Suppressor macrophage (primary cell): ENCODE data around the gene KATNB1.

ENCODE experiments used
- DNase-seq, 4 experiments: peaks; one replicate each; pipeline ENCODE4 v3.0.0-alpha.2; 2020 to 2022
- total RNA-seq, 17 experiments: gene quantifications; one replicate each; lab custom pipeline; 2026; ENCODE audit warnings: mixed read lengths in 6 of 17, inconsistent platforms in 3 of 17; lab: John Stamatoyannopoulos, UW

Gene KATNB1, protein sequence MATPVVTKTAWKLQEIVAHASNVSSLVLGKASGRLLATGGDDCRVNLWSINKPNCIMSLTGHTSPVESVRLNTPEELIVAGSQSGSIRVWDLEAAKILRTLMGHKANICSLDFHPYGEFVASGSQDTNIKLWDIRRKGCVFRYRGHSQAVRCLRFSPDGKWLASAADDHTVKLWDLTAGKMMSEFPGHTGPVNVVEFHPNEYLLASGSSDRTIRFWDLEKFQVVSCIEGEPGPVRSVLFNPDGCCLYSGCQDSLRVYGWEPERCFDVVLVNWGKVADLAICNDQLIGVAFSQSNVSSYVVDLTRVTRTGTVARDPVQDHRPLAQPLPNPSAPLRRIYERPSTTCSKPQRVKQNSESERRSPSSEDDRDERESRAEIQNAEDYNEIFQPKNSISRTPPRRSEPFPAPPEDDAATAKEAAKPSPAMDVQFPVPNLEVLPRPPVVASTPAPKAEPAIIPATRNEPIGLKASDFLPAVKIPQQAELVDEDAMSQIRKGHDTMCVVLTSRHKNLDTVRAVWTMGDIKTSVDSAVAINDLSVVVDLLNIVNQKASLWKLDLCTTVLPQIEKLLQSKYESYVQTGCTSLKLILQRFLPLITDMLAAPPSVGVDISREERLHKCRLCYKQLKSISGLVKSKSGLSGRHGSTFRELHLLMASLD
- 7.3 to 24.1 (median 13.6) reads per million in 17 experiments for total RNA-seq

DNA sequence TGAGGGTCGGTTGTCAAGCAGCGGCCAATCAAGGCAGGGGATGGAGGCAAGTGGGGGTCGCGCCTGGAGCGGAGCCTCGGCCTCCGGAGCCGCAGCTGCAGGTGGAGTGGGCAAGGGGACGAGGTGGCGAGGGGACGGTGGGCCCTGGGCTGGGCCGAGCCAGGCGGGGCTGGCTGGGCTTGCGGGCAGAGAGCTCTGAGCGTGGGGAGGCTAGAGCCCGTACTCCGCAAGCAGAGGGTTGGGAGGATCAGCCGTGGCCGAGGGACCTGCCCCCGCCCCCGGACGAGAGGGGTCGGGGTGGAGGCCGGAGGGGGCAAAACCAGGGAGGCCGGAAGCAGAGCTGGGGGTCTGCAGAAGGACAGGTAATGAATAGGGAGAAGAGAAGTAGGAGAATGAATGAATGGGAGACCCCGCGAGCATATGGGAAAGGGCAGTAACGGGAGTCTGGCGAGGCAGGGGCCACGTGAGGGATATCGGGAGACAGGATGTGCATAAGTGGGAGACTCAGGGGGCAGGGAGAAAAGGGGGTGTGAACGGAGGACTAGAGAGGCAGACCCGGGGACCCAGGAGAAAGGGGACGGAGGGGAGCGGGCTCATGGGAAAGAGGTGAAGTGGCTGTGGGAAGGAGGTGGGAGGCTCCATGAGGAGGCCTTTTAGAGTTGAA is at the start of gene KATNB1:
KATNB1 (plus strand) TSS at position 16 of the 664 bp plus-strand sequence. CDS start 1,474 bp downstream, outside the sequence.
- DNase-seq, result peak in 1 of 4 experiments; percentile 24

DNA sequence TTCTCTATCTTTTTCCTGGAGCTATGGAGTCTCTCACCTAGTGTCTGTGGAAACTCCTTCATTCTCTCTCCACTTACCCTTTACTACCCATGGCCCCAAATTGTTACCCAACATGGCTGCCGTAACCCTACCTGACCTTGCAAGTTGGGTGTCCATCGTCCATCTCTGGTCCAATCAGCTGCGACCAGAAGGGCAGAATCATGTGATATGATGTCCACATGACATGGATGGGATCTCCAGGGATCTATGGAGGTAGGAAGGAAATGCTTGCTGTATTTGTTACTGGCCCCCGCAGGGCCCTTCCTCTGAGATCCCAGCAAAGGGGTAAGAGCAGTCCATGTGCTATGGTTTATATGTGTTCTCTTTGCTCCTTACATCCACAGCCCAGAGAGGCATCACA is 49.0 kb upstream of the KATNB1 start:
- no peak for DNase-seq

DNA sequence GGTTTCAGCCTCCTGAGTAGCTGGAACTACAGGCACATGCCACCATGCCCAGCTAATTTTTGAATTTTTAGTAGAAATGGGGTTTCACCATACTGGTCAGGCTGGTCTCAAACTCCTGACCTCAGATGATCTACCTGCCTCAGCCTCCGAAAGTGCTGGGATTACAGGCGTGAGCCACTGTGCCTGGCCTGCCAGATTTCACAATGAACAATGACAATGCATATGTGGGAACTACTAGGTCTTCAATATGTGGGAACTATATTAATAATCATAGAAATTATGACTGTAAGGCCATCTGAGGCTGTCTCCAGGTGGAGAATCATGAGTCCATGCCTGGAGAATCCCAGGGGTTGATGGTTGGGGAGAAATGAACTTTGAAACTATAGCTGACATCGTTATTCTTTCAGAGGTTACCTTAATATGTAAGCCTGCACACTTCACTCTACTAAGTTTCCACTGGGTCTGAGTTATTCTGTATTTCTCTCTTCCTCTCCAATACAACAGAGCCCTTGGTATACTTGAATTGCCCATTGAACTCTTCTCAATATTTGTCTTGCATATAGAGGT is 48.1 kb upstream of the KATNB1 start:
- DNase-seq, result peak in 1 of 4 experiments; percentile 17

DNA sequence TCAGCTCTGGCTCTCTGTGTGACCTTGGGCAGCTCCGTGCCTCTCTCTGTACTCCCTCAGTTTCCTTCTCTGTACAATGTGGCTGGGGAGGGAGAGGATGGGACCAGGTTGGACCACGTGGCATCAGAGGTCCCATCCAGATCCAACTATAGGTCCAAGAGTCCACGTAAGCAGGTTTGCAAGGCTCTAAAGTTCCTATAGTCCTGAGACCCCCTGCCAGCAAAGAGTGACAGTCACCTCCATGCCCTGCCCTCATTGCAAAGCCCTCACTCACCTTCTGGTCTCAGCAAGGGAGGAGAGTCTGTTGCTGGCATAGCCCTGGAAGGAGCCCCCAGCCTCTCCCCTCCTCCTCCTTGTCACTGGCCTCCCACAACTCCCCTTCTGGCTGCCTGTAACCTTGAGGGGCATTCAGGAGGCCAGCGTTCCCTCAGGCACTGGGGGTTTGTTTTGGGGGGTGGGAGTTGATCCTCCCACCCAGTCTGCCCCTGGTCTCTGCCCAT is 47.0 kb upstream of the KATNB1 start:
- DNase-seq, result no peak

DNA sequence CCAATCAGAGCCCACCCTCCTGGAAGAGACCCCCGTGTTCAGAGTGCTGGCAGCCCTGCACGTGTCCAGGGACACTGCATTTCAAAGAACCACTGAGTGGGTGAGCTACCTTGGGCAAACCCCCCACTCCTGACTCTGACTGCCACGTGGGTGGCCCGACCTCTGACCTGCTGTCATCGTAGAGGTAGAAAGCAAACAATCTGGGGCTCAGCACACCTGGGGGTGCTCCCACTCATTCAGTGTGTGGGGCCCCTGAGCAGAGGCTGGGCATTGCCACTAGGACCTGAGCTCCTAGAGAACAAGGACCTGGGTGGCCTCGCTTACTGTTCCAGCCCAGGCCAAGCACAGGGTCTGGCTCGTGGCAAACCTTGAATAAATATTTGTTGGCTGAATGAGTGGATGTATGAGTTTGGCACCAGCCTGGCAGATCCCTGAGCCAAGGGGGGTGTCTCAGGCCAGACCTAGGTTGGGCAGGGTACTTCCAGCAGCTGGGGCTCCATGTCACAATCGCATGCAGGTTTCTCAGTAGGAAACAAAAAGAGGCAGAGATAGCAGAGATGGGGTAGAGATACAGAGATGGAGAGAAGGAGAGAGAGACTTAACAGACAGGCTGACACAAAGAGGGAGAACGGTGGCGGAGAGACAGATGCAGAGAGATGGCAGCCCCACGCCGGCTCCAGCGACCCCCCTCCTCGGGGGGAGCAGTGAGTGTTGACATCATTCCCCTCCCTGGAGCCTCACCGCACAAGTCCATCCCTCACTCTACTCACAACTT is 46.4 kb upstream of the KATNB1 start:
- no peak for DNase-seq

DNA sequence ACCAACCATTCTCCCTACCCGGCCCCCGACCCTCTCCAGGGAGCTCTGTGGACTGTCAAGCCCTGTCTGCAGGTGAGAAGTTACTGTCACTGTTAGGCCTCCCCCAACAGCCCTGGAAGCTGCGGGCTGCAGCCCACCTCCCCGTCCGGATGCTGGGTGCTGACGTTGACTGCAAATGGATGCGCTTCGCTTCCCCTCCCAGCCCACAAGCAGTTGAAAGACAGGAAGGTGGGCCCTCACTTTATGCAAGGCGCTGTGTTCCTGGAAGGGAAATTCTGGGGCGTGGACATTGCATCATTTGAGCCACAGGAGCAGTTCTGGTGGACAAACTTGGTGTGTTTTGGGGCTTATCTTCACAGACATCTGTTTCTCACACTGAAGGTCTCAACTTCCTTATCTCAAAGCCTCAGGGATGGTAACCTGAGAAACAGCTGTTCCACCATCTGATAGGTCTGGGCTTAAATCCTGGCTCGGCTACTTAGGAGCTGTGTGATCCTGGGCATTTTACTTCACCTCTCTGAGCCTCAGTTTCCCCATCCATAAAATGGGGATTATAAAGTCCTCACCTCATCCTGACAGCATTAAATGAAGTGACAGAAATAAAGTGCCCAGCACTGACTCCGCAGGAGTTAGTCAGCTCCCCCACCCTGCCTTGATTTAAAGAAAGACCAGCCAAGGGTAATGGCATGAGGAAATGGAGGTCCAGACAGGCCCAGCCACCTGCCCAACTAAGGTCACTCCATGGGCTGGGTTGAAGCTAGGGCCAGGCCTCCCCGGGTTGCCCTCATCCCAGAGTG is 45.6 kb upstream of the KATNB1 start:
- DNase-seq, result peak; percentile 36 to 59 (median 46)

DNA sequence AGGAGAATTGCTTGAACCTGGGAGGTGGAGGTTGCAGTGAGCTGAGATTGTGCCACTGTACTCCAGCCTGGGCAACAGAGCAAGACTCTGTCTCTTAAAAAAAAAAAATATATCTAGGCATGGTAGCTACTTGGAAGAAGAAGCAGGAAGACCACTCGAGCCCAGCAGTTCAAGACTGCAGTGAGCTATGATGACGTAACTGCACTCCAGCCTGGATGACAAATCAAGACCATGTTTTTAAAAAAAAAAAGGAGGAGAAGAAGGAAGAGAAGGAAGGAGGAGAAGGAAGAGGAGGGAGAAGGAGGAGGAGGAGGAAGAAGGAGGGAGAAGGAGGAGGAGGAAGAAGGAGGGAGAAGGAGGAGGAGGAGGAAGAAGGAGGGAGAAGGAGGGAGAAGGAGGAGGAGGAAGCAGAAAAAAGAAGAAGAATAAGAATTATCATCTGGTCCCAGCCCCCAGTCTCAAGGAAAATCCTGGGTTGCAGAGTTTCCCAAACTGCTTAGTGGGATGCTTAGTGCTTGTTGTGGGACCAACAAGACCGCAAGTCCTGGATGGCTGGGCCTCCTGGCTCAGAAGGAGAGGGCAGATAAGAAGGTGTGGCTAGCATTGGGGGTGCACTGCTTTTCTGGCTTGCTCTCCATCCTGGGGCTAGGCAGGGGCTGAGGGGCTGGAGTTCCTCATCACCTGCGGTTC is 44.6 kb upstream of the KATNB1 start:
- peak in 3 of 4 experiments; percentile 24 to 34 (median 31) for DNase-seq

DNA sequence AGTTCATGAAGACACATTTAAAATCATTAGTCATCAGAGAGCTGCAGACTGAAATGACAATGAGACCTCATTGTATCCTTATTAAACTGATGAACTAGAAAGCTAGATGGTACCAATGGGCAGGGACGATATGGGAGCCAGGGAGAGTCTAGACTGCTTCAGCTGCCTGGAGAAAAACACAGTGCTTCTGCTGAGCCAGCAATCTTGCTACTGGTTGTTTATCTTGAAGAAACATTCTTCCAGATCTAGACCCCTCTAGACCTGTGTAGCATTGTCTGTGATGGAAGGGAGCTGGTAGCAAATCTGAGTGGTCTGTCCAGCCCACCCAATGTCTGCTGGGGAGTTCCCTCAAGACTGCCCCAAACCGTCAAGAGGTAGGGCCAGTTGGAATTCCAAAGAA is 42.9 kb upstream of the KATNB1 start:
- no peak for DNase-seq

DNA sequence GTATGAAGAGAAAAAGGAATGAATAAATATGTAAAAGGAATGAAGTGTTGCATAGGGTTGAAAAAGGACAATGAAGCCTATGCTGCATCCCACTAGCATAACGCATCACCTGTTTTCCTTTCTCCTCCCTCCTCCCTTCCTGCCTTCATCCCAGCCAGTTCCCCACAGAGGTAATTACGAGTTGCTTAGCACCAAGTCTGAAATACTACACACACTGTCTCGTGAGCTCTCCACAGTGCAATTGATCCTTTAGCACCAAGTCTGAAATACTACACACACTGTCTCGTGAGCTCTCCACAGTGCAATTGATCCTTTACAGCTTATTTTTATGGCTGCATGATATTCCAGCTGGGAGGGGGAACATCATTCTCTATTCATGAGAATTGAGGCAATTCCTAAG is 42.0 kb upstream of the KATNB1 start:
- DNase-seq, result no peak

DNA sequence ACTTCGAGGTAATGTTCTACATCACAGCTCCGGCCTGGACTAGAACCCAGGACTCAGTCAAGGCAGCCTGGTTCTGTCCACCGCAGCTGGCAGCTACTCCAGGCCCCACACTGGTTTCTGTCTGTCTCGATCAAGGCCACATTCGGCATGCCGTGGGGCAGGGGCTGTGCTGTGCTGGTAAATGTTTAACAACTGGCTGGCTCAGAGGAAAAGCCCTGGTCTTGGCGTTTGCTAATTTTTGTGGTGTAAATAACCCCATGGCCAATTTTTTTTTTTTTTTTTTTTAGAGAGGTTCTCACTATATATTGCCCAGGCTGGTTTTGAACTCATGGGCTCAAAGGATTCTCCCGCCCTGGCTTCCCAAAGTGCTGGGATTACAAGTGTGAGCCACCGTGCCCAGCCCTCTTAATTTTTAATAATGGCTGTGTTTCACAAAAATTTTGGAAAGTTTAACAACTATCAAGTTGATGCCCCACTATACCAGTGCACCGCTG is 41.3 kb upstream of the KATNB1 start:
- no peak for DNase-seq

DNA sequence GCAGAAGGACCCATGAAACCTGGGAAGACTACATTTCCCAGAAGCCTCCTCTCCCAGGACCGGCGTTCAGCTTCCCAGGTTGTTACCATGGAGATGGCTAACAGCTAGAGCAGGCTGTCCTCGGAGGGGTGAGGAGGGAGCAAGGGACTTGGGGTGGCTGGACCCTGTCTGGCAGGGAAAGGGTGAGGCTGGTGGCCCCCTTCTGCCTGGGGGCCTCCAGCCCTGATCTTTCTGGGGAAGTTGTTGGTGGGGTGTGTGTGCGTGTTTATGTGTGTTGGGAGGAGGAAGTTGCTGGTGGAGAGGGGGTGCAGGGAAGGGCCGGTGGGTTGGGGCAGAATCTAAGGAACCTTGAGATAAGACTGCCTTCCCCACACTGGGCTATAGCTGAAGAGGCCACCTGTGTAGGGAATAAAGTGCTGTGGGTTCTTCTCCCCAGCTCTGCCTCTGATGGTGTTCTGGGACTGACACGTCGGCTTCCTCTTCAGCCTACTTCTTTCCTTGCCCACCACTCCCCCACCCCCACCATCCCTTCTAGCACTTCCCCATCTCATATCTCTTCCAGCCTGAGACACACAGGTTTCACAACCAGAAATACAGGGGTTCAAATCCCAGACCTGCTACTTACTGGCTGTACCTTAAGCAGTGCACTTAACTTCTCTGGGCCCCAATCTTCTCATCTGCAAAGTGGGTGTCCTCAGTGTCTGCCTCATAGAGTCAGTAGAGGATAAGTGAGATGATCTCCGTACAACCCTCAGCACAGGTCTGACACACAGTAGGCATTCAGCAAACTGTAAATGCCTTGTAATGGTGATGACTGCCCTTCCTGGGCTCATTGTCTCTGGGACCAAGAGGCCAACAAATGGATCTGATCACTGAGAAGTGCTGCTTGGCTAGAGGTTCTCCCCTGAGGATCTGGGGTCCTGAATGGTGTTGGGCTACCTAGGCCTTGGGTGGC is 40.6 kb upstream of the KATNB1 start, which contains the start of gene DRC7:
DRC7 (plus strand) TSS at position 82 of the 955 bp plus-strand sequence. CDS start 3,144 bp downstream, outside the sequence.
- peak; percentile 61 to 86 (median 76) for DNase-seq

DNA sequence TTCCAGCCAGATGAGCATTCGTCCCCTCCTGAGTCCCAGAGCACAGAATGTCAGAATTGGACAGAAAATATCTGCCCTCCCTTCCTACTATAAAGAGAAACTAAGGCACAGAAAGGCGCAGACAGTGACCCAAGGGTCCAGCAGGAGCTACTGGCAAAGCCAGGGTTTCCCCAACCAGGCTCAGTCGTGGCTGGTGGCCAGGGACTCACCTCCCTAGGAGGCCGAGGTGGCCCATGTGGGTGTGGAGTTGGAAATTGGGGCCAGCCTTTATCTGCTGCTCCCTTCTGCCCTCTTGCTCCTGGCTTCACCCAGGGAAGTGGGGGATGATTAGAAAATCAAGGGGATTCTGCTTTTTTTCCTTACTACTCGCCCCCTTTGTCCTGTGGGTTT is 39.9 kb upstream of the KATNB1 start:
- DNase-seq, result no peak

DNA sequence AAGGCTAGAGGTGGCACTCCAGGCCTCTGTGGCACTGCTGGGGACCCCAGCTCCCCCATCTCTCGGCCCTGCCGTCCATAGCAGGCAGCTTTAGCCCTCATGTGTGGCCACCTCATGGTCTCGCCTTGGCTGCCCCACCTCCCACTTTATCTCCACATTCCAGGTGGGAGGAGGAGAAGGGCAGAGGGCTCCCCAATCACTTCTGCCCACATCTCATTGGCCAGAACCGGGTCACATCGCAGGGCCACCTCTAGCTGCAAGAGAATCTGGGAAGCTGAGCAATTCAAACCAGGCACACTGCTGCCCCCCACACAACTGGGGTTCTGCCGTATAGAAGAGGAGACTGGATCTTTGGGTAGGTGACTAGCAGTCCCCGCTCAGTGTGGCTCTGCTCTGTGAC is 39.3 kb upstream of the KATNB1 start:
- DNase-seq, result no peak

DNA sequence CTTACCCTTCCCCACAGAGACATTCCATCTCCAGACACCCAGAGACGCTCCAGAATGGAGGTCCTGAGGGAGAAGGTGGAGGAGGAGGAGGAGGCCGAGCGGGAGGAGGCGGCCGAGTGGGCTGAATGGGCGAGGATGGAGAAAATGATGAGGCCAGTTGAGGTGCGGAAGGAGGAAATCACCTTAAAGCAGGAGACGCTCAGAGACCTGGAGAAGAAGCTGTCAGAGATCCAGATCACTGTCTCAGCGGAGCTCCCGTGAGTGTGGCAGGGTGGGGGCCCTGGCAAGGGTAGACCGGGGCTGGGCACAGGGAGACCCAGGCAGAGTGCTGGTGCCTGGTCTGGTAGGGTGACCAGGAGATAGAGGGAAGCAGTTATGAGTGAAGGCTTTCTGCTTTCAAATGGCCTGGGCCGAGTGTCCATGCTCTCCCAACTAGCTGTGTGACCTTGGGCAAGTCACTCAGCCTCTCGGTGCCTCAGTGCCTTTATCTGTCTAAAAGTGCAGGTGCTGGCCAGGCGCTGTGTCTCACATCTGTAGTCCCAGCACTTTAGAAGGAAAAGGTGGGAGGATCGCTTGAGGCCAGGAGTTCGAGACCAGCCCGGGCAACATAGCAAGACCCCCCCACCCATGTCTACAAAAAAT is 37.6 kb upstream of the KATNB1 start:
- DNase-seq, result no peak

DNA sequence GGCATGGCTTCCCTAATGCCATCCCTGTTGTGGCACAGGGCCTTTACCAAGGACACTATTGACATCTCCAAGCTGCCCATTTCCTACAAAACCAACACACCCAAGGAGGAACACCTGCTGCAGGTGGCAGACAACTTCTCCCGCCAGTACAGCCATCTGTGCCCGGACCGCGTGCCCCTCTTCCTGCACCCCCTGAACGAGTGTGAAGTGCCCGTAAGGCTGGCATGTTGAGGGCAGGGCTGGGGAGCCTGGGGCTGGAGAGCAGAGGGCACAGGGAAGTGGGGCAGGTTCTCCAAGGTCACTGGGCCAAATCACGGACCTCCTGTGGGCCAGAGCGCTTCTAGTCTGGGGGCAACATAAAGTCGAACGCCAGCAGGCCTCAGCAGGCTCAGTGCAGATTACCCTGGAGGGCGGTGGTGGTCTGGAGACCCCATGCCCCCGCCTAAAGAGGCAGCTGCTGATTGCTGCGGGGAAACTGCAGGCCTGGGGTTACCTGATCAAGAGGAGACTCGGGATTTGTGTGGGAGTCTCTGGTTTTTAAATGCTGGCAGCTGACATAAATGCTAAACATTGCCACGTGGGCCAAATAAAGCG is 36.7 kb upstream of the KATNB1 start:
- DNase-seq, result no peak

DNA sequence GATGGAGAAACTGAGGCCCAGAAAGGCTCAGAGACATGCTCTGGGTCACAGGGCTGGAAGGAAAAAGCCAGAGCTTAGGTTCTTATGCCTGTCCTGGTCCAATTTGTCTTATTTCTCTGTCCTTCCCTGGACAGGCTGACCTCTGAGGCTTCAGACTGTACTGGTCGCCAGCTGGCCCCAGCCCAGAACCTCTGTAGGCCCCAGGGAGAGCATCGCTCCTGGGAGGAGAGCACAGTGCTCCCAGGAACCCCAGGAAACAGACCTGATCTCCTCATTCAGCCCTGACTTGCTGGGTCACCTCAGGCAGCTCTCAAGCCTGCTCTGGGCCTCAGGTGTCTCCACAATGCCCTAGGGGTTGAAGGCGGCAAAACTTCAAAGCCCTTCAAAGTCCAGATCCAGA is 36.1 kb upstream of the KATNB1 start:
- no peak for DNase-seq

DNA sequence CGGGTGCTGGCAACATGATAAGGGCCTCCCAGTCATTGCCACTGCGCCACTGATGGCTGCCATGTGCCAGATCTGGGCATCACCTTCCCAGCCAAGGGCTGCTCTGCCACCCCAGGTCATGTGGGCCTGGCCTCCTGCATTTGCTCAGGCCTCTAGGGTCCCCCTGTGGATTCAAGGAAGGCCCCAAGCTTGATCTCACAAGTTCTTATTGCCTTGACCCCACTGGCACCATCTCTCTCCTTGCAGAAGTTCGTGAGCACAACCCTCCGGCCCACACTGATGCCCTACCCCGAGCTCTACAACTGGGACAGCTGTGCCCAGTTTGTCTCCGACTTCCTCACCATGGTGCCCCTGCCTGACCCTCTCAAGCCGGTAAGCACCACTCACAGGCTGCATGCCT is 35.7 kb upstream of the KATNB1 start:
- no peak for DNase-seq
